Endothelial cell of umbilical vein (primary cell): Measurements from ENCODE around the gene CHM. TPM values are rescaled to one million over a fixed set of nuclear protein-coding genes. Genes with fewer than 3 reads are reported as not detected.

Experiments
- BruUV-seq: library from RNA; stranded (reverse); fragments of 400-500 nt; replicated peaks from 2 replicates; lab custom pipeline; 2021; lab: Mats Ljungman, UMichigan
- CTCF ChIA-PET: fragments of 300-600, 350-600 bp; sonication (Branson Sonifier 250); formaldehyde crosslinking; loops from one replicate; lab custom pipeline; 2021; ENCODE audit warnings: antibody characterized with exemption, inconsistent platforms; lab: Charles Lee
- POLR2A ChIA-PET: fragments of 300-600, 350-600 bp; sonication (Branson Sonifier 250); formaldehyde crosslinking; loops from one replicate; lab custom pipeline; 2021; ENCODE audit warnings: antibody characterized with exemption, inconsistent platforms; lab: Charles Lee
- DNase-seq: peaks from one replicate; pipeline ENCODE4 v3.0.0-alpha.2; 2011; ENCODE audit warnings: low read depth, low spot score
- FAIRE-seq: peaks from 2 replicates; lab custom pipeline; 2011; peaks lifted over from hg19 to GRCh38; lab: Jason Lieb, UNC
- H2AFZ ChIP-seq: 2 replicates; pipeline ENCODE4 v1.6.0; 2012; ENCODE audit warnings: low read depth, low read length, control low read depth, inconsistent platforms
- H3K27ac ChIP-seq: 2 replicates; pipeline ENCODE4 v1.5.1; 2011; ENCODE audit warnings: low read depth, mild to moderate bottlenecking, control low read depth, low read length, moderate library complexity; ENCODE audit not compliant: insufficient read depth
- H3K27me3 ChIP-seq, 2 experiments: 2 replicates each; pipeline versions ENCODE4 v1.6.0 to v1.6.1; 2011; ENCODE audit warnings: low read length in 2 of 2, mixed read lengths in 1 of 2; ENCODE audit not compliant: control insufficient read depth in 2 of 2, insufficient read depth in 2 of 2
- H3K36me3 ChIP-seq, 2 experiments: 2 replicates in 1 of 2; 3 replicates in 1 of 2; pipeline ENCODE4 v1.5.1; 2011; ENCODE audit warnings: low read length in 2 of 2, mild to moderate bottlenecking in 1 of 2, moderate library complexity in 1 of 2; ENCODE audit not compliant: control insufficient read depth in 2 of 2, insufficient read depth in 2 of 2; ENCODE audit errors: extremely low read depth in 1 of 2
- H3K4me1 ChIP-seq: 3 replicates; pipeline ENCODE4 v1.5.1; 2011; ENCODE audit warnings: mild to moderate bottlenecking, low read length; ENCODE audit not compliant: control insufficient read depth, insufficient read depth; ENCODE audit errors: extremely low read depth
- H3K4me2 ChIP-seq: 2 replicates; pipeline ENCODE4 v1.6.1; 2011; ENCODE audit warnings: low read length, control low read depth, mixed read lengths; ENCODE audit not compliant: insufficient read depth
- H3K4me3 ChIP-seq, 3 experiments: fragments of 200-600 bp in 1 of 3; sonication (generic), shearing (Covaris generic) in 1 of 3; replicated peaks in 1 of 3; 2 replicates each; pipeline ENCODE4 v1.5.1; 2011 to 2016; ENCODE audit warnings: control low read depth in 3 of 3, low read length in 3 of 3, mild to moderate bottlenecking in 2 of 3, inconsistent platforms in 1 of 3, low read depth in 1 of 3, moderate library complexity in 1 of 3; ENCODE audit not compliant: insufficient read depth in 1 of 3
- H3K79me2 ChIP-seq: 2 replicates; pipeline ENCODE4 v1.6.0; 2012; ENCODE audit warnings: low read length, inconsistent platforms; ENCODE audit not compliant: control insufficient read depth, insufficient read depth
- H3K9ac ChIP-seq: replicated peaks from 2 replicates; pipeline ENCODE3; 2011; ENCODE audit warnings: low read length, control low read depth; ENCODE audit not compliant: insufficient read depth; ENCODE audit errors: extremely low read depth
- H3K9me1 ChIP-seq: replicated peaks from 3 replicates; pipeline ENCODE4 v1.6.0; 2011; ENCODE audit warnings: mild to moderate bottlenecking, low read length; ENCODE audit not compliant: control insufficient read depth, insufficient read depth; ENCODE audit errors: extremely low read depth
- H3K9me3 ChIP-seq: replicated peaks from 2 replicates; pipeline ENCODE4 v1.5.1; 2012; ENCODE audit warnings: low read length, inconsistent platforms; ENCODE audit not compliant: control insufficient read depth, insufficient read depth
- H4K20me1 ChIP-seq: replicated peaks from 2 replicates; pipeline ENCODE3; 2011; ENCODE audit warnings: mild to moderate bottlenecking, low read length; ENCODE audit not compliant: control insufficient read depth, insufficient read depth; ENCODE audit errors: extremely low read depth
- CTCF ChIP-seq, 2 donors: IDR thresholded peaks; 1 replicate in 1 of 2; 2 replicates in 1 of 2; pipeline ENCODE4 v1.5.1; 2011; ENCODE audit warnings: low read length in 2 of 2, mild to moderate bottlenecking in 2 of 2, moderate library complexity in 2 of 2, control low read depth in 1 of 2, inconsistent platforms in 1 of 2, low read depth in 1 of 2; ENCODE audit not compliant: insufficient read depth in 1 of 2; ENCODE audit errors: extremely low read depth in 1 of 2
- EZH2 ChIP-seq: IDR thresholded peaks from 2 replicates; pipeline ENCODE4 v1.6.1; 2012; ENCODE audit warnings: borderline replicate concordance, low read depth, mild to moderate bottlenecking, moderate library complexity, low read length, inconsistent platforms; ENCODE audit not compliant: severe bottlenecking
- FOS ChIP-seq: IDR thresholded peaks from 2 replicates; pipeline ENCODE4 v1.6.1; 2011; ENCODE audit warnings: mild to moderate bottlenecking, low read length, moderate library complexity, borderline replicate concordance; ENCODE audit not compliant: insufficient read depth
- GATA2 ChIP-seq: IDR thresholded peaks from 2 replicates; pipeline ENCODE4 v1.7.0; 2011; ENCODE audit warnings: low read depth, mild to moderate bottlenecking, moderate library complexity, mixed read lengths, low read length; ENCODE audit not compliant: insufficient read length, insufficient read depth
- JUN ChIP-seq: IDR thresholded peaks from 2 replicates; pipeline ENCODE4 v1.6.1; 2011; ENCODE audit warnings: borderline replicate concordance, low read depth; ENCODE audit not compliant: insufficient read length, insufficient read depth
- MAX ChIP-seq: IDR thresholded peaks from 2 replicates; pipeline ENCODE4 v1.6.1; 2011; ENCODE audit not compliant: insufficient read depth, insufficient read length
- MYC ChIP-seq: IDR thresholded peaks from one replicate; pipeline ENCODE4 v1.6.1; 2011; ENCODE audit warnings: mild to moderate bottlenecking, low read depth, low read length
- POLR2A ChIP-seq: IDR thresholded peaks from 2 replicates; pipeline ENCODE4 v1.6.1; 2012; ENCODE audit warnings: low read depth, mild to moderate bottlenecking, control low read depth, low read length
- POLR2AphosphoS5 ChIP-seq: IDR thresholded peaks from 2 replicates; pipeline ENCODE4 v1.6.1; 2012; ENCODE audit warnings: low read depth, mild to moderate bottlenecking, control low read depth, low read length, moderate library complexity; ENCODE audit not compliant: insufficient read depth
- dilution Hi-C: fragments of 300-500 bp; cut with MboI; formaldehyde crosslinking; loops from one replicate; pipeline ENCODE4 v1.15.0; 2019; ENCODE audit warnings: low sequenced_read_pairs; ENCODE audit not compliant: extremely low pct_ligation_motif_present
- intact Hi-C: fragments of 100-400 bp; cut with micrococcal nuclease; formaldehyde crosslinking; loops from one replicate; pipeline ENCODE4 v1.10.0; 2022
- polyA plus RNA-seq, 4 experiments: library from polyadenylated mRNA; depleted of rRNA in 3 of 4; stranded (reverse) in 3 of 4; unstranded in 1 of 4; fragments of >200 nt; gene quantifications; 2 replicates each; pipeline versions ENCODE4 v1.2.1 to v1.2.3, GENCODE V29; 2011 to 2012; ENCODE audit warnings: missing spikeins in 1 of 4
- total RNA-seq: library from RNA; stranded (reverse); gene quantifications from 2 replicates; pipeline ENCODE4 v1.2.3, GENCODE V29; 2021

CHM gene
- total and polyA plus RNA-seq, 2 donors (not counting 3 experiments of a cell fraction or from before 2014, with no cell fraction given): 10.5 to 18.4 TPM

- Histone ChIP-seq H3K4me3 (no peak overlapping the region), H3K27me3 (no peaks in the 10 kb centered on the region), H2AFZ (no peak overlapping the region), H3K27ac (no peak overlapping the region), H3K9me1 (no peaks in the 10 kb centered on the region), H4K20me1 (no peaks in the 10 kb centered on the region), H3K4me2 (no peak overlapping the region), H3K9ac (no peak overlapping the region), H3K36me3 (no peaks in the 10 kb centered on the region), H3K9me3 (no peaks in the 10 kb centered on the region), H3K79me2 (no peaks in the 10 kb centered on the region), H3K4me1 (no peaks in the 10 kb centered on the region)
- ChIA-PET POLR2A (no interaction called here), CTCF (no interaction called here)
- no peak for FAIRE-seq
- BruUV-seq: no TSS peak
- dilution Hi-C loops: no loop called here
- no peak for DNase-seq
- intact Hi-C loops: no loop called here
- TF ChIP-seq MYC: no peak
- TF ChIP-seq CTCF (IDR thresholded peaks at IDR 0.05; ENCODE audit: extremely low read depth in 1 of 2, insufficient read depth in 1 of 2, low read depth in 1 of 2, low read length in 2 of 2): no peak
- no peak for TF ChIP-seq POLR2AphosphoS5
- TF ChIP-seq FOS: no peak
- no peak for TF ChIP-seq EZH2
- no peak for TF ChIP-seq MAX
- no peak for TF ChIP-seq GATA2
- no peak for TF ChIP-seq JUN
- no peak for TF ChIP-seq POLR2A
These were observed 31.3 kb upstream of the CHM start for GRCh38 chrX:86078650-86079049.
